Right lobe of liver (tissue), 4 donors: ENCODE measurements around the gene PLK5.

Experiments
- CTCF ChIP-seq, 4 donors: fragments of 200-600 bp in 3 of 4; fragments of 450-650 bp in 1 of 4; IDR thresholded peaks; one replicate each; pipeline versions ENCODE4 v1.5.1 to v1.8.0; 2016 to 2022; ENCODE audit warnings: antibody characterized with exemption in 4 of 4, mild to moderate bottlenecking in 2 of 4
- POLR2A ChIP-seq: fragments of 450-650 bp; IDR thresholded peaks from one replicate; pipeline ENCODE4 v1.6.1; 2017; ENCODE audit warnings: antibody characterized with exemption, mild to moderate bottlenecking
- donor health status: DM: no; HTN: no; CAD: no.
- donor health status: DM: no; HTN: no; CAD: no.
- donor health status: DM: no; HTN: yes; CAD: no.

- TF ChIP-seq CTCF (IDR thresholded peaks at IDR 0.05) (no peak), POLR2A (no peak)
These were observed 16.7 kb upstream of the PLK5 start for GRCh38 chr19:1507192-1507660.
